Measurements from ENCODE around the gene SEMA4D.

SEMA4D gene

DNA sequence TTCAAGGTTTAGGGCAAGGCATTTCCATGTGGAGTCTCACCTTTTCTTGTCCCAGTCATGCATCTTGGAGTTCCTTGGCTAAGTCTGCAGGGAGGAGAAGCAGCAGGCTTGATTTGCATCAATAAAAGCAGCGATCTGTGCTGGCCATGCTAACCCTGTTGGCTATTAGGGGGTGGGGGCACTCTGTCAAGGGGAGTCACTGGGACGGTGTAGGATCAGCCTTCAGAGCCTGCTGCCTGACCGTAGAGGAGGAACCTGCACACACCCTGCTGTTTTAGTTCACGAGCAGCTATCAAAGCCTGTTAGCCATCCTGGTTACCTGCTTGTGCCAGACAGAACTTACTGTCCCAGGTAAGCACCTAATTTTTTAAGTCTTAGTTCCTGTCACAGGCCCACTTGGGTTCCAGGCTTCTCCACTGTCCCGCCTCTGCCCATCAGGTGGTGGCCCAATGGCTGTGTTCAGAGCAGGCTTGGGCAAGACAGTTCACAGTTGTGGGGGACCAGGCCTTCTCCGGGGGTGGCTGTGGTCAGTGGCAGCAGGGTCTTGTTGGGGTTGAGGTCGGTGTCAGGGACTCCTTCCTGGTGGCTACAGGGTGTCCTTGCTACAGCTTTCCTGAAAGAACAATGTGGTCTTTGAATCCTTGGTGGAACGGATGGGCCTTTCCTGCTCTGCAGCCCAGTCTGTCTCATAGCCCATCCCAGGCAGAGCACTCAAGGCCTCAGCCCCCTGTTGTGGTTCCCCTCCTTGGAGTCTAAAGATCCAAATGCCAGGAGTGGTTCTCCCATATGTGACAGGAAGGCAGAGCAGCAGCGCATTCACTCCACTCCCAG is 135.9 kb downstream of the SEMA4D start:
- no peaks in the 10 kb centered on the region for H3K9me3 ChIP-seq (ENCODE audit: insufficient read depth, low read length)
- H3K4me3 ChIP-seq (ENCODE audit: insufficient read length, low read depth): no peak overlapping the region
- H3K4me1 ChIP-seq (ENCODE audit: insufficient read depth, insufficient read length): no peaks in the 10 kb centered on the region
- DNase-seq (ENCODE audit: low read depth, low spot score): no peak
- TF ChIP-seq ZNF274 (IDR thresholded peaks at IDR 0.05; ENCODE audit: low read depth, low read length) (no peak), YY1 (IDR thresholded peaks at IDR 0.05; ENCODE audit: insufficient read depth, insufficient read length) (no peak), SUZ12 (IDR thresholded peaks at IDR 0.05; ENCODE audit: extremely low read depth, insufficient read depth, insufficient read length) (no peak)
- H3K27me3 ChIP-seq (ENCODE audit: insufficient read depth, insufficient read length): no peaks in the 10 kb centered on the region
- no peak overlapping the region for H3K9ac ChIP-seq (ENCODE audit: insufficient read length, low read depth)
- peaks cover 66% of the 10 kb centered on the region for H3K36me3 ChIP-seq (ENCODE audit: insufficient read depth, insufficient read length, low read length)

DNA sequence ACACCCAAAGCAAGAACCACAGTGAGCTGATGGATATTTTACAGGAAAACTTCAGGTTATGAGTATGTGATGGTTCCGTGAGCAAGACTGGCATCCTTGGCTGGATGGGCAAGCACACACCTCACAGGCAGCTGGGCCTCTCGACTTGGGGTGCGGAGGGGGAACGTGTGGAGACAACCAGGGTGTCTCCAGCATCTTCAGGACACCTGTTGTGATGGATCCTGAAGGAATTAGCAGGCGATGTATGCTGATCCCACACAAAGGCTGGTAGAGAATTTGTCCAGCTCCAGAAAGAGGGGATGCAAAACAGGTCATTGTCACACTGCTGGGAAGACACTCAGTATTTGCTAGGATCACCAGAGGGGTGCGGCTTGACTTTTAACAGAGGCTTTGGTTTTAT is 136.9 kb downstream of the SEMA4D start:
- Histone ChIP-seq H3K4me1 (ENCODE audit: insufficient read depth, insufficient read length) (no peaks in the 10 kb centered on the region), H3K36me3 (ENCODE audit: insufficient read depth, insufficient read length, low read length) (peaks cover 76% of the 10 kb centered on the region), H3K9ac (ENCODE audit: insufficient read length, low read depth) (no peak overlapping the region), H3K9me3 (ENCODE audit: insufficient read depth, low read length) (no peaks in the 10 kb centered on the region), H3K4me3 (ENCODE audit: insufficient read length, low read depth) (no peak overlapping the region), H3K27me3 (ENCODE audit: insufficient read depth, insufficient read length) (no peaks in the 10 kb centered on the region)
- no peak for DNase-seq (ENCODE audit: low read depth, low spot score)
- no peak for TF ChIP-seq SUZ12 (IDR thresholded peaks at IDR 0.05; ENCODE audit: extremely low read depth, insufficient read depth, insufficient read length)
- no peak for TF ChIP-seq ZNF274 (IDR thresholded peaks at IDR 0.05; ENCODE audit: low read depth, low read length)
- TF ChIP-seq YY1 (IDR thresholded peaks at IDR 0.05; ENCODE audit: insufficient read depth, insufficient read length): no peak

DNA sequence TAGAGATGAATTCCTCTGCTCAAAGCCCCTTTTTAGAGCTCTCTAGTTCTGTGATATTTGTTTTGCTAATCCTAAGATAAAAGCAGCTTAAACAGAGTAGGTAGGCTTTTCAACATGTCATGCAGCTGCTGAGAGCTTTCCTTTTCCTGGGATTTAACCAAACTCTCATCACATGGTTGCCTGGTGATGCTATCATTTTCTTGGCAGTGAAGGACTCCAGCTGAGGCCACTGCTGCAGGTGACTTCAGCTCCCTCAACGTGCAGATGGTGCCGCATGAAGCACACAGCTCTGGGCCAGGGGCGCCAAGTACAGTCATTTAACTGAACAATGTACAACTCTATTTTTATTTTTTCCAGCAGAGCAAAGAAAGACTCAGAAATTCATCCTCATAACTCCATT is 137.4 kb downstream of the SEMA4D start:
- no peaks in the 10 kb centered on the region for H3K4me1 ChIP-seq (ENCODE audit: insufficient read depth, insufficient read length)
- no peaks in the 10 kb centered on the region for H3K27me3 ChIP-seq (ENCODE audit: insufficient read depth, insufficient read length)
- H3K4me3 ChIP-seq (ENCODE audit: insufficient read length, low read depth): no peak overlapping the region
- TF ChIP-seq YY1 (IDR thresholded peaks at IDR 0.05; ENCODE audit: insufficient read depth, insufficient read length) (no peak), ZNF274 (IDR thresholded peaks at IDR 0.05; ENCODE audit: low read depth, low read length) (no peak), SUZ12 (IDR thresholded peaks at IDR 0.05; ENCODE audit: extremely low read depth, insufficient read depth, insufficient read length) (no peak)
- DNase-seq (ENCODE audit: low read depth, low spot score): no peak
- H3K36me3 ChIP-seq (ENCODE audit: insufficient read depth, insufficient read length, low read length): peaks cover 81% of the 10 kb centered on the region
- no peaks in the 10 kb centered on the region for H3K9me3 ChIP-seq (ENCODE audit: insufficient read depth, low read length)
- no peak overlapping the region for H3K9ac ChIP-seq (ENCODE audit: insufficient read length, low read depth)

GRCh38 chr9:89359751-89360261 is 138.1 kb downstream of the SEMA4D start:
- Histone ChIP-seq H3K36me3 (ENCODE audit: insufficient read depth, insufficient read length, low read length) (peaks cover 87% of the 10 kb centered on the region), H3K9me3 (ENCODE audit: insufficient read depth, low read length) (no peaks in the 10 kb centered on the region), H3K9ac (ENCODE audit: insufficient read length, low read depth) (no peak overlapping the region), H3K27me3 (ENCODE audit: insufficient read depth, insufficient read length) (no peaks in the 10 kb centered on the region), H3K4me1 (ENCODE audit: insufficient read depth, insufficient read length) (no peaks in the 10 kb centered on the region), H3K4me3 (ENCODE audit: insufficient read length, low read depth) (no peak overlapping the region)
- TF ChIP-seq ZNF274 (IDR thresholded peaks at IDR 0.05; ENCODE audit: low read depth, low read length) (no peak), SUZ12 (IDR thresholded peaks at IDR 0.05; ENCODE audit: extremely low read depth, insufficient read depth, insufficient read length) (no peak), YY1 (IDR thresholded peaks at IDR 0.05; ENCODE audit: insufficient read depth, insufficient read length) (no peak)
- no peak for DNase-seq (ENCODE audit: low read depth, low spot score)

- no peaks in the 10 kb centered on the region for H3K4me1 ChIP-seq (ENCODE audit: insufficient read depth, insufficient read length)
- no peak for TF ChIP-seq YY1 (IDR thresholded peaks at IDR 0.05; ENCODE audit: insufficient read depth, insufficient read length)
- TF ChIP-seq SUZ12 (IDR thresholded peaks at IDR 0.05; ENCODE audit: extremely low read depth, insufficient read depth, insufficient read length): no peak
- no peak for TF ChIP-seq ZNF274 (IDR thresholded peaks at IDR 0.05; ENCODE audit: low read depth, low read length)
- H3K4me3 ChIP-seq (ENCODE audit: insufficient read length, low read depth): no peak overlapping the region
- H3K9ac ChIP-seq (ENCODE audit: insufficient read length, low read depth): no peak overlapping the region
- no peaks in the 10 kb centered on the region for H3K27me3 ChIP-seq (ENCODE audit: insufficient read depth, insufficient read length)
- H3K36me3 ChIP-seq (ENCODE audit: insufficient read depth, insufficient read length, low read length): peaks cover 94% of the 10 kb centered on the region
- H3K9me3 ChIP-seq (ENCODE audit: insufficient read depth, low read length): no peaks in the 10 kb centered on the region
- DNase-seq (ENCODE audit: low read depth, low spot score): no peak
These were observed 138.9 kb downstream of the SEMA4D start for GRCh38 chr9:89358985-89359384.

DNA sequence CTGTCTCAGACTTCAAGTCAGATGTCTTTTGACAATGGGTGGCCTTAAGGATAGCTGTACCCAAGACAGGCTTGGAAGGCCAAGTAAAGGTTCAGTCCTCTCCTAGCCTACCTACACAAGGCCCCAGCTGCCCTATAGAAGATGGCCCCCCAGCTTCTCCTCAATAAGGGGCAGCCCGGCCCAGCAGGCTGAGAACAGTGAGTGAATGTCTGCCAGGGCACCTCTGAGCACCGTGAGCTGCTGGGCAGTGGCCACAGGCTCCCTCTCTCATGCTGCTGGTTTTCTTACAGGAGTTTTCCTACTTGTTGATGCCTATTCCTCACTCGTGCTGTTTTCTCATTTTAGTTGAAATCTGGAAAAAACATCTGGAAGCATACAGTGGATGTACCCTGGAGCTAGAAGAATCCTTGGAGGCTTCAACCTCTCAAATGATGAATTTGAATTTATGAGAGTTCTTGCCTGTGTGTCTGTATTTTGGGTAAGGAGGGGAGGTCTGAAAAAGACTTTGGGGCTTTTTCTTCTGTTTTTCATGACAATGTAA is 139.5 kb downstream of the SEMA4D start:
- DNase-seq (ENCODE audit: low read depth, low spot score): no peak
- TF ChIP-seq ZNF274 (IDR thresholded peaks at IDR 0.05; ENCODE audit: low read depth, low read length) (no peak), SUZ12 (IDR thresholded peaks at IDR 0.05; ENCODE audit: extremely low read depth, insufficient read depth, insufficient read length) (no peak), YY1 (IDR thresholded peaks at IDR 0.05; ENCODE audit: insufficient read depth, insufficient read length) (no peak)
- Histone ChIP-seq H3K9ac (ENCODE audit: insufficient read length, low read depth) (no peak overlapping the region), H3K36me3 (ENCODE audit: insufficient read depth, insufficient read length, low read length) (peaks cover 94% of the 10 kb centered on the region), H3K9me3 (ENCODE audit: insufficient read depth, low read length) (no peaks in the 10 kb centered on the region), H3K4me3 (ENCODE audit: insufficient read length, low read depth) (no peak overlapping the region), H3K27me3 (ENCODE audit: insufficient read depth, insufficient read length) (no peaks in the 10 kb centered on the region), H3K4me1 (ENCODE audit: insufficient read depth, insufficient read length) (no peaks in the 10 kb centered on the region)

Data from NT2/D1 (cell line).